Gastrocnemius medialis (tissue), 4 donors: ENCODE measurements around the gene RNU6-1. TPM values are rescaled to one million over a fixed set of nuclear protein-coding genes. Genes with fewer than 3 reads are reported as not detected.

Experiments used
- ATAC-seq, 2 donors: fragments of 150-250 bp; one replicate each; pipeline ENCODE4 v1.9.1; 2016
- DNase-seq, 2 donors: peaks; one replicate each; pipeline ENCODE4 v3.0.0-alpha.2; 2019
- H3K27ac ChIP-seq, 4 donors: fragments of 200-600 bp; sonication (generic); 1 replicate in 1 of 4; 2 replicates in 3 of 4; pipeline ENCODE4 v1.5.1; 2016 to 2018; ENCODE audit warnings: mild to moderate bottlenecking in 2 of 4, moderate library complexity in 1 of 4
- H3K27me3 ChIP-seq, 3 donors: fragments of 200-600 bp; sonication (generic) in 2 of 3; 1 replicate in 1 of 3; 2 replicates in 2 of 3; pipeline versions ENCODE4 v1.5.1 to v1.6.0; 2016 to 2019; ENCODE audit warnings: mild to moderate bottlenecking in 1 of 3, moderate library complexity in 1 of 3
- H3K36me3 ChIP-seq, 2 donors: fragments of 200-600 bp; sonication (generic) in 1 of 2; one replicate each; pipeline ENCODE4 v1.5.1; 2017 to 2018
- H3K4me1 ChIP-seq, 2 donors: fragments of 200-600 bp; sonication (generic) in 1 of 2; one replicate each; pipeline ENCODE4 v1.5.1; 2016 to 2017; ENCODE audit warnings: mild to moderate bottlenecking in 2 of 2
- H3K4me3 ChIP-seq, 4 donors: fragments of 200-600 bp; sonication (generic) in 3 of 4; 1 replicate in 1 of 4; 2 replicates in 3 of 4; pipeline ENCODE4 v1.5.1; 2016 to 2019; ENCODE audit warnings: mild to moderate bottlenecking in 2 of 4
- H3K9me3 ChIP-seq, 3 donors: fragments of 200-600 bp; sonication (generic) in 2 of 3; 1 replicate in 1 of 3; 2 replicates in 2 of 3; pipeline ENCODE4 v1.5.1; 2016 to 2019
- POLR2A ChIP-seq, 2 donors: fragments of 450-650 bp; IDR thresholded peaks; one replicate each; pipeline ENCODE4 v1.6.1; 2017; ENCODE audit warnings: antibody characterized with exemption in 2 of 2, mild to moderate bottlenecking in 2 of 2, moderate library complexity in 2 of 2
- in situ Hi-C, 4 donors: fragments of 200-750 bp; cut with MboI; loops; one replicate each; pipeline versions ENCODE4 v1.15.0 to v1.8.0; 2017; ENCODE audit warnings: low sequenced_read_pairs in 4 of 4
- intact Hi-C: fragments of 100-400 bp; cut with DNase I; formaldehyde crosslinking; loops from one replicate; pipeline ENCODE4 v1.15.1; 2023; ENCODE audit warnings: low total_unique reads
- total RNA-seq, 4 donors: library from RNA; depleted of rRNA; stranded (reverse); fragments of >200 nt; gene quantifications; one replicate each; pipeline versions ENCODE4 v1.1.0 to v1.2.3, GENCODE V29; 2016
- TF ChIP-seq, protein P1 (sequence below), 5 experiments: fragments of 450-650 bp in 3 of 5; fragments of 200-600 bp in 2 of 5; sonication (generic) in 2 of 5; IDR thresholded peaks in 4 of 5; conservative IDR thresholded peaks in 1 of 5; 1 replicate in 4 of 5; 2 replicates in 1 of 5; pipeline ENCODE4 v1.5.1; 2016 to 2019; ENCODE audit warnings: antibody characterized with exemption in 5 of 5, mild to moderate bottlenecking in 3 of 5, moderate library complexity in 3 of 5

Gene RNU6-1
- total RNA-seq, 4 donors from 2014 or later = not detected

DNA sequence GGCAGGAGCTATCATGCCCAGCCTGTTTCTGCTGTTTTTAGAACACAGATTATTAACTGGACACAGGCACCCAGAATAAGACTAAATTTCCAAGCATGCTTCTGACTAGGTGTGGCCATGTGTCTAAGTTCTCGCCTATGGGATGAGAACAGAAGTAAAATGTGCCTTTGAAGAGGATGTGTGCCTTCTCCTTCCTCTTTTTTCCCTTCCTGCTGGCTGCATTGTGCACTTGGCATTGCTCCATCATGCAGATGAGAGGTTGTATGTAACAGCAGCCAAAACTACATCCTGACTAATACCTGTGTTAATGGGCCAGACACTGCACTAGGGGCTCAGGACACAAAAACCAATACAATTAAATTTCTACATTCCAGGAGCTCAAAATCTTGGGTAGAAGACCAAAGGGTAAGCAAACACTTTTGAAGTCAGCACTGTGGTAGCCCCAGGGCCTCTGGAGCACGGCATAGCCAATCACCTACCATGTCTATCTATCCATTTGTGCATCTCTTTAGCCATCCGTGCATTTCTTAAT is 40.9 kb upstream of the RNU6-1 start:
- ATAC-seq = no peak
- in situ Hi-C loops = loop anchor here in 1 of 4 donors (10.0 kb wide), 1 partner anchor 64 kb away; no protein-coding TSS in a partner anchor

DNA sequence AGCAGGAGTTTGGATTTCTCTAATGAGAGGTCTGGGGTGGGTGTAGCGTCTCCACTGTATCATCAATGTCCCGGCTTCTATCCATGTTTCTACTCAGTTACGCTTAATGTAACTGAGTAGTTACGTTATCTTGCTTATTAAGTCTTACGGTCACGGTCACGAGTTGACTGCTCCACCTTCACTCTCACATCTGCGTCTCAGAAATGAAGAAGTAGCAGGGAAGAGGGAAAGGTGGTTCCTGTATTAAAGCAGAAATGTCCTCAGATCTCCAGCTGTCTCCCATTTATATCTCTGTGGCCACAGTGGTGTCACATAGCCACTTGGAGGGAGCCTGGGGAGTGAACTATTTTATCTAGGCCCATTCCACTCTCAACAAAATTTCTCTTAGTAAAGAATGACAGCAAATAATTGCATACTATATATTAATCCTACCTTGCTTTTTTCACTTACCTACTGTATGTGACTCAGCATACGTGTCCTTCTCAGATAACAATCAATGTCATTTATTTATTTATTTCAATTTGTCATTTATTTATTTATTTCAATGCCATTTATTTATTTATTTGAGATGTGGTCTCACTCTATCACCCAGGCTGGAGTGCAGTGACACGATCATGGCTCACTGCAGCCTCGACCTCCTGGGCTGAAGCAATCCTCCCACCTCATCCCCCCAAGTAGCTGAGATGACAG is 39.7 kb upstream of the RNU6-1 start:
- intact Hi-C loops = no loop called here
- ATAC-seq (no peak), DNase-seq (no peak)
- Histone ChIP-seq H3K4me1 (peaks cover 4 to 11% of the 10 kb centered on the region in 2 donors), H3K4me3 (no peak overlapping the region), H3K9me3 (no peaks in the 10 kb centered on the region), H3K27ac (no peak overlapping the region), H3K27me3 (no peaks in the 10 kb centered on the region), H3K36me3 (no peaks in the 10 kb centered on the region)
- TF ChIP-seq, protein P1, sequence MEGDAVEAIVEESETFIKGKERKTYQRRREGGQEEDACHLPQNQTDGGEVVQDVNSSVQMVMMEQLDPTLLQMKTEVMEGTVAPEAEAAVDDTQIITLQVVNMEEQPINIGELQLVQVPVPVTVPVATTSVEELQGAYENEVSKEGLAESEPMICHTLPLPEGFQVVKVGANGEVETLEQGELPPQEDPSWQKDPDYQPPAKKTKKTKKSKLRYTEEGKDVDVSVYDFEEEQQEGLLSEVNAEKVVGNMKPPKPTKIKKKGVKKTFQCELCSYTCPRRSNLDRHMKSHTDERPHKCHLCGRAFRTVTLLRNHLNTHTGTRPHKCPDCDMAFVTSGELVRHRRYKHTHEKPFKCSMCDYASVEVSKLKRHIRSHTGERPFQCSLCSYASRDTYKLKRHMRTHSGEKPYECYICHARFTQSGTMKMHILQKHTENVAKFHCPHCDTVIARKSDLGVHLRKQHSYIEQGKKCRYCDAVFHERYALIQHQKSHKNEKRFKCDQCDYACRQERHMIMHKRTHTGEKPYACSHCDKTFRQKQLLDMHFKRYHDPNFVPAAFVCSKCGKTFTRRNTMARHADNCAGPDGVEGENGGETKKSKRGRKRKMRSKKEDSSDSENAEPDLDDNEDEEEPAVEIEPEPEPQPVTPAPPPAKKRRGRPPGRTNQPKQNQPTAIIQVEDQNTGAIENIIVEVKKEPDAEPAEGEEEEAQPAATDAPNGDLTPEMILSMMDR (IDR thresholded peaks at IDR 0.05 in 4 of 5, conservative IDR thresholded peaks at IDR 0.05 in 1 of 5) = no peak
- TF ChIP-seq POLR2A (IDR thresholded peaks at IDR 0.05) = no peak
- in situ Hi-C loops = loop anchor here in 1 of 4 donors (10.0 kb wide), 1 partner anchor 65 kb away; no protein-coding TSS in a partner anchor

More for the DNA sequence above, 40.9 kb upstream of the RNU6-1 start:
- H3K27ac ChIP-seq = no peak overlapping the region
- H3K36me3 ChIP-seq = no peaks in the 10 kb centered on the region
- H3K4me3 ChIP-seq = no peak overlapping the region
- TF ChIP-seq, protein P1 (IDR thresholded peaks at IDR 0.05 in 4 of 5, conservative IDR thresholded peaks at IDR 0.05 in 1 of 5) = no peak
- TF ChIP-seq POLR2A (IDR thresholded peaks at IDR 0.05) = no peak
- intact Hi-C loops = no loop called here
- peaks cover 10 to 19% of the 10 kb centered on the region in 2 donors for H3K4me1 ChIP-seq
- H3K9me3 ChIP-seq = no peaks in the 10 kb centered on the region
- DNase-seq = peak in 1 of 2 donors; percentile 20
- H3K27me3 ChIP-seq = no peaks in the 10 kb centered on the region

DNA sequence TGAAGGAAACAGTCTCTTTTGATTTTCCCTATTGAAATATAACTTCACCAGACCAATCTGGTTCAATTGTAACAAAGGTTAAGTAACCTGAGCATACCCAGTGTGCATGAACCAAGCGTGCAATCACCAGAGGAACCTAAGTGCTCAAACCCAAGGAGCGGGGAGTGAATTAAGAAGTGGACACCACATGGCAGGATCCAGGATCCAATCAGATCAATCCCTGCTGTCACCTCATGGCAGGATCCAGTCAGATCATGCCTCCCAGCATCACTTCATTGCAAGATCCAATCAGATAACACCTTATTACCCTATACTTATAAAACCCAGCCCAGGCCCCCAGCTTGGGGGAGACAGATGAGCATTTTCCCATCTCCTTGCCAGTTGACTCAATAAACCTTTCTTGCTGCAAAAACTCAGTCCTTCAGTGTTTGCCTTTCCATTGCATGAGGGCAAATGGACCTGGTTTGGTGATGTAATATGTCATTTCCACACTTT is 38.9 kb upstream of the RNU6-1 start:
- Histone ChIP-seq H3K9me3 (no peaks in the 10 kb centered on the region), H3K4me3 (no peak overlapping the region), H3K27ac (no peak overlapping the region), H3K27me3 (no peaks in the 10 kb centered on the region), H3K36me3 (no peaks in the 10 kb centered on the region), H3K4me1 (peaks cover 0 to 2% of the 10 kb centered on the region in 2 donors)
- intact Hi-C loops (no loop called here), in situ Hi-C loops (no loop called here)
- DNase-seq (no peak), ATAC-seq (no peak)
- TF ChIP-seq, protein P1 (IDR thresholded peaks at IDR 0.05 in 4 of 5, conservative IDR thresholded peaks at IDR 0.05 in 1 of 5) = no peak
- TF ChIP-seq POLR2A (IDR thresholded peaks at IDR 0.05) = no peak

DNA sequence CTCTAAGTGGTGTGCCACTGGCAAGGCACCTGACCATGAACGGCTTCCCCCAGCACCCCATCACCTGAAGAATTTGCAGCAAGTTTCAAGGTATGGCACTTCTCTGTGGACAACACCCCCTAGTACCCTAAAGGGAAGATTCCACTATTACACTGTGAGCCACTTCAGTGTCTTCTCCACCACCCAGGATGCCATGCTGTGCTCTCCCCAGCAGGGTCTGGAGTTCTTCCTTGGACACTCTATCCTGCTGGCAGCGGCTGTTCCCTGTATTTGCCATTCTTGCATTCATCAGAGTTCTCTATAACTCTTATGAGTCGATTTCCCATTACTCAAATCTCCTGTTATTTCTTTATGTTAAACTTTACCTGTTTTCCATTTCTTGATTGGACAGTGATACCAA is 33.9 kb upstream of the RNU6-1 start:
- TF ChIP-seq, protein P1 (IDR thresholded peaks at IDR 0.05 in 4 of 5, conservative IDR thresholded peaks at IDR 0.05 in 1 of 5) = no peak
- no peak for TF ChIP-seq POLR2A (IDR thresholded peaks at IDR 0.05)
- H3K27ac ChIP-seq = no peak overlapping the region
- DNase-seq (no peak), ATAC-seq (no peak)
- H3K4me3 ChIP-seq = no peak overlapping the region
- intact Hi-C loops = no loop called here
- no peaks in the 10 kb centered on the region for H3K4me1 ChIP-seq
- no peaks in the 10 kb centered on the region for H3K36me3 ChIP-seq
- H3K27me3 ChIP-seq = no peaks in the 10 kb centered on the region
- in situ Hi-C loops = loop anchor here in 3 of 4 donors (25.0 kb wide), 1 partner anchor 189 kb away; the partner anchor contains the start of gene PIAS1 (in 3 of the 3)
- H3K9me3 ChIP-seq = no peaks in the 10 kb centered on the region
